K562 (cell line): ENCODE measurements around the gene WDR70. TPM values are rescaled to one million over a fixed set of nuclear protein-coding genes. Genes with fewer than 3 reads are reported as not detected.

Source experiments
- ATAC-seq: fragments of 200-7000 bp; cut with Tn5 transposase; 3 replicates; pipeline ENCODE4 v1.9.1; 2020; ENCODE audit warnings: moderate library complexity
- BruUV-seq: library from RNA; stranded (reverse); fragments of 400-500 nt; replicated peaks from 2 replicates; lab custom pipeline; 2021; lab: Mats Ljungman, UMichigan
- CTCF ChIA-PET: fragments of 300-600 bp; formaldehyde crosslinking; extraction: SDS; loops from one replicate; lab custom pipeline; 2021; ENCODE audit warnings: low intra/inter-chr PET ratio; lab: Yijun Ruan, JAX
- POLR2A ChIA-PET: fragments of 300-600, 350-650 bp; sonication (Branson Sonifier 250); formaldehyde crosslinking; extraction: SDS; loops from one replicate; lab custom pipeline; 2021; ENCODE audit warnings: antibody characterized with exemption, inconsistent platforms; lab: Yijun Ruan, JAX
- DNase-seq, 4 experiments: peaks; one replicate each; pipeline versions ENCODE4 v3.0.0 to v3.0.0-alpha.2; 2011 to 2018; ENCODE audit warnings: low spot score in 3 of 4, mixed read lengths in 3 of 4; ENCODE audit errors: extremely low read depth in 1 of 4
- FAIRE-seq: peaks from 2 replicates; lab custom pipeline; 2011; peaks lifted over from hg19 to GRCh38; lab: Jason Lieb, UNC
- H2AFZ ChIP-seq: 2 replicates; pipeline ENCODE4 v1.6.0; 2011; ENCODE audit warnings: low read depth, low read length, control low read depth, inconsistent platforms
- H3K27ac ChIP-seq: fragments of 200-600 bp; 3 replicates; pipeline ENCODE4 v1.8.0; 2011; ENCODE audit warnings: low read depth, mild to moderate bottlenecking, control low read depth, inconsistent platforms, low read length, moderate library complexity, mixed read lengths; ENCODE audit errors: extremely low read depth
- H3K27me3 ChIP-seq, 2 experiments: fragments of 300-600 bp in 1 of 2; 2 replicates in 1 of 2; 3 replicates in 1 of 2; pipeline versions ENCODE4 v1.6.0 to v1.8.0; 2011; ENCODE audit warnings: inconsistent platforms in 2 of 2, low read length in 2 of 2, mild to moderate bottlenecking in 1 of 2, mixed read lengths in 1 of 2, moderate library complexity in 1 of 2; ENCODE audit not compliant: control insufficient read depth in 2 of 2, insufficient read depth in 2 of 2
- H3K36me3 ChIP-seq: fragments of 300-600 bp; 3 replicates; pipeline ENCODE4 v1.8.0; 2011; ENCODE audit warnings: mild to moderate bottlenecking, low read length, inconsistent platforms; ENCODE audit not compliant: control insufficient read depth, insufficient read depth
- H3K4me1 ChIP-seq, 2 experiments: fragments of 200-600 bp in 1 of 2; replicated peaks in 1 of 2; 2 replicates in 1 of 2; 3 replicates in 1 of 2; pipeline versions ENCODE4 v1.5.1 to v1.8.0; 2011; ENCODE audit warnings: inconsistent platforms in 2 of 2, low read length in 2 of 2, mild to moderate bottlenecking in 1 of 2, mixed read lengths in 1 of 2, moderate library complexity in 1 of 2; ENCODE audit not compliant: control insufficient read depth in 2 of 2, insufficient read depth in 2 of 2
- H3K4me2 ChIP-seq: 2 replicates; pipeline ENCODE4 v1.6.1; 2011; ENCODE audit warnings: low read length, control low read depth, inconsistent platforms, mixed read lengths; ENCODE audit not compliant: insufficient read depth
- H3K4me3 ChIP-seq: fragments of 200-600 bp; sonication (generic), shearing (Covaris generic); 2 replicates; pipeline ENCODE4 v1.5.1; 2016; ENCODE audit warnings: control low read depth, inconsistent platforms
- H3K79me2 ChIP-seq: fragments of 200-600 bp; 3 replicates; pipeline ENCODE4 v1.8.0; 2011; ENCODE audit warnings: low read length, inconsistent platforms; ENCODE audit not compliant: control insufficient read depth, insufficient read depth
- H3K9ac ChIP-seq, 2 experiments: 2 replicates each; pipeline versions ENCODE4 v1.6.0 to v1.6.1; 2011; ENCODE audit warnings: low read depth in 2 of 2, low read length in 2 of 2, control low read depth in 1 of 2, inconsistent platforms in 1 of 2, mild to moderate bottlenecking in 1 of 2, mixed read lengths in 1 of 2; ENCODE audit not compliant: insufficient read depth in 1 of 2
- H3K9me1 ChIP-seq: one replicate; pipeline ENCODE4 v1.6.0; 2011; ENCODE audit warnings: inconsistent platforms, mild to moderate bottlenecking, low read length, moderate library complexity; ENCODE audit not compliant: control insufficient read depth, insufficient read depth
- H3K9me3 ChIP-seq: replicated peaks from 2 replicates; pipeline ENCODE4 v1.5.1; 2011; ENCODE audit warnings: low read depth, low read length, inconsistent platforms; ENCODE audit not compliant: control insufficient read depth, insufficient read depth
- H4K20me1 ChIP-seq: replicated peaks from 2 replicates; pipeline ENCODE4 v1.6.1; 2011; ENCODE audit warnings: low read length, inconsistent platforms, mixed read lengths; ENCODE audit not compliant: control insufficient read depth, insufficient read depth
- BACH1 ChIP-seq: fragments of 200-800 bp; sonication (Bioruptor generic); IDR thresholded peaks from 2 replicates; pipeline ENCODE4 v1.6.1; 2016; ENCODE audit warnings: missing genetic modification characterization, missing compliant biosample characterization
- CBFB ChIP-seq: sonication (generic); formaldehyde crosslinking; IDR thresholded peaks from 2 replicates; pipeline ENCODE4 v1.4.0; 2020; ENCODE audit warnings: mild to moderate bottlenecking, missing genetic modification reagents
- ETV6 ChIP-seq, 3 experiments: fragments of 150-350 bp in 1 of 3; sonication (generic) in 1 of 3; formaldehyde crosslinking in 1 of 3; IDR thresholded peaks; 2 replicates each; pipeline versions ENCODE4 v1.6.1 to v1.8.0; 2014 to 2022; ENCODE audit warnings: borderline replicate concordance in 2 of 3, low read depth in 2 of 3, antibody characterized with exemption in 1 of 3, low read length in 1 of 3, mild to moderate bottlenecking in 1 of 3, missing genetic modification reagents in 1 of 3
- EWSR1 ChIP-seq: fragments of 450-650 bp; IDR thresholded peaks from 2 replicates; pipeline ENCODE4 v1.6.1; 2018; ENCODE audit warnings: borderline replicate concordance, mild to moderate bottlenecking, low read depth, moderate library complexity; ENCODE audit not compliant: partially characterized antibody
- HMG20A ChIP-seq: fragments of 450-650 bp; formaldehyde crosslinking; conservative IDR thresholded peaks from 2 replicates; pipeline ENCODE4 v1.4.0; 2020; ENCODE audit warnings: mild to moderate bottlenecking, mixed read lengths
- MAFK ChIP-seq: IDR thresholded peaks from 2 replicates; pipeline ENCODE4 v1.6.1; 2011; ENCODE audit warnings: low read length, improper control_type of control experiment
- RBM22 ChIP-seq: fragments of 200-400 bp; formaldehyde crosslinking; IDR thresholded peaks from 2 replicates; pipeline ENCODE4 v1.6.1; 2018; ENCODE audit warnings: low read length, low read depth; ENCODE audit not compliant: poor library complexity, severe bottlenecking
- SNRNP70 ChIP-seq: fragments of 200-400 bp; formaldehyde crosslinking; optimal IDR thresholded peaks from 2 replicates; pipeline ENCODE3; 2017; ENCODE audit warnings: low read depth, low read length
- TEAD1 ChIP-seq, 2 experiments: fragments of 450-650 bp in 1 of 2; sonication (generic) in 1 of 2; formaldehyde crosslinking; IDR thresholded peaks; 2 replicates each; pipeline versions ENCODE4 v1.4.0 to v1.8.0; 2020 to 2022; ENCODE audit warnings: mild to moderate bottlenecking in 2 of 2, missing genetic modification reagents in 1 of 2
- U2AF2 ChIP-seq: fragments of 200-400 bp; formaldehyde crosslinking; optimal IDR thresholded peaks from 2 replicates; pipeline ENCODE3; 2017; ENCODE audit warnings: low read depth, mild to moderate bottlenecking, low read length
- VEZF1 ChIP-seq: fragments of 200-800 bp; sonication (Bioruptor generic); IDR thresholded peaks from 2 replicates; pipeline ENCODE4 v1.6.1; 2017; ENCODE audit warnings: missing genetic modification characterization, missing compliant biosample characterization
- ZNF232 ChIP-seq: sonication (generic); formaldehyde crosslinking; IDR thresholded peaks from 2 replicates; pipeline ENCODE4 v1.8.0; 2022; ENCODE audit warnings: mild to moderate bottlenecking, missing genetic modification reagents
- ZNF354B ChIP-seq: fragments of 250-450 bp; sonication (Bioruptor Pico); IDR thresholded peaks from 2 replicates; pipeline ENCODE4 v1.4.0; 2020
- WGBS: fragments of 100-300 bp; shearing (Covaris generic); methylation state at CpG from one replicate; pipeline ENCODE4 v1.1.6; 2016; ENCODE audit warnings: low coverage, mixed read lengths; ENCODE audit not compliant: insufficient coverage; ENCODE audit errors: missing lambda C conversion rate; 5-methylcytosine and 5-hydroxymethylcytosine counted together
- in situ Hi-C: fragments of 300-500 bp; cut with MboI; formaldehyde crosslinking; loops from 4 replicates; pipeline ENCODE4 v1.15.0; 2018; ENCODE audit warnings: inconsistent platforms, mixed read lengths
- intact Hi-C: fragments of 100-400 bp; cut with micrococcal nuclease; formaldehyde crosslinking; loops from 2 replicates; pipeline ENCODE4 v1.14.2; 2022
- polyA plus RNA-seq, 8 experiments: library from polyadenylated mRNA; depleted of rRNA in 4 of 8; stranded (reverse) in 5 of 8; unstranded in 3 of 8; fragments of >200 nt; fragmentation: Nextera tagmentation in 2 of 8; fragmentation: Illumina TruSeq in 1 of 8; extraction: Ambion mirVana in 2 of 8; extraction: Trizol in 1 of 8; gene quantifications; 2 replicates each; pipeline versions ENCODE4 v1.2.1 to v1.2.3, GENCODE V29; 2011 to 2014; ENCODE audit warnings: inconsistent platforms in 1 of 8, missing spikeins in 1 of 8
- total RNA-seq, 7 experiments: library from RNA; depleted of rRNA in 6 of 7; stranded (reverse); fragments of >200 nt in 6 of 7; fragmentation: Illumina TruSeq in 2 of 7; extraction: Trizol in 2 of 7; gene quantifications; 2 replicates each; pipeline versions ENCODE4 v1.2.1 to v1.2.3, GENCODE V29; 2011 to 2021; ENCODE audit warnings: low replicate concordance in 1 of 7
- TF ChIP-seq, protein P1 (sequence below): fragments of 450-650 bp; formaldehyde crosslinking; IDR thresholded peaks from 2 replicates; pipeline ENCODE4 v1.4.0; 2020; ENCODE audit warnings: mild to moderate bottlenecking, mixed read lengths

WDR70 gene
- total and polyA plus RNA-seq, 9 of the 15 experiments (the other 6 are each of a cell fraction or from before 2014, with no cell fraction given), result 16.8 to 46.6 (median 38.8) TPM

DNA sequence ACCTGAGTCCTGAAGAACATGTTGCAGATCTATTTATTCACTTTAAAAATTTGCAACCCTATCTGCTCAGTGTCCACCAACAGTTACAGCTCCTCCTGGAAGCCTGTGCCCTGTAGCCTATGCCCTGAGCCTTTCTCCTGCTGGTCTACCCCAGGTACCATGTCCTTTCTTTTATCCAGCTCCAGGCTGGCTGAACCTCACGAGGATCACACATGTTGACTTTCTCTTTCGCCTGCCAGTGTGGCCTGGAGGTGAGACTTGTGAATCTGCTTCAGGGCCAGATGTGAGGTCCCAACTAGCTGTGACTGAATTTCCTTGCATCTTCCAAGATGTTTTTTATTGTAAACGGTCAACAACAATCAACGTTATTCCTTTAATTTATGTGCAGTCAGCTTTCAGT is 390.0 kb downstream of the WDR70 start:
- no peaks in the 10 kb centered on the region for H3K9me3 ChIP-seq
- 1% methylated on average over 4 of the region's 4 CpGs for WGBS
- no peak overlapping the region for H3K4me2 ChIP-seq
- intact Hi-C loops (no loop called here), in situ Hi-C loops (no loop called here)
- TF ChIP-seq ETV6 (IDR thresholded peaks at IDR 0.05; ENCODE audit: borderline replicate concordance in 1 of 2, low read depth in 2 of 2, low read length in 1 of 2), result no peak
- TF ChIP-seq ETV6 (CRISPR knock-in tag; IDR thresholded peaks at IDR 0.05; ENCODE audit: borderline replicate concordance), result no peak
- TF ChIP-seq EWSR1, result no peak
- no peak for TF ChIP-seq CBFB
- TF ChIP-seq, protein P1, sequence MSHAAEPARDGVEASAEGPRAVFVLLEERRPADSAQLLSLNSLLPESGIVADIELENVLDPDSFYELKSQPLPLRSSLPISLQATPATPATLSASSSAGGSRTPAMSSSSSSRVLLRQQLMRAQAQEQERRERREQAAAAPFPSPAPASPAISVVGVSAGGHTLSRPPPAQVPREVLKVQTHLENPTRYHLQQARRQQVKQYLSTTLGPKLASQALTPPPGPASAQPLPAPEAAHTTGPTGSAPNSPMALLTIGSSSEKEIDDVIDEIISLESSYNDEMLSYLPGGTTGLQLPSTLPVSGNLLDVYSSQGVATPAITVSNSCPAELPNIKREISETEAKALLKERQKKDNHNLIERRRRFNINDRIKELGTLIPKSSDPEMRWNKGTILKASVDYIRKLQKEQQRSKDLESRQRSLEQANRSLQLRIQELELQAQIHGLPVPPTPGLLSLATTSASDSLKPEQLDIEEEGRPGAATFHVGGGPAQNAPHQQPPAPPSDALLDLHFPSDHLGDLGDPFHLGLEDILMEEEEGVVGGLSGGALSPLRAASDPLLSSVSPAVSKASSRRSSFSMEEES, result no peak
- no peak for TF ChIP-seq VEZF1
- no peak for TF ChIP-seq ZNF232
- TF ChIP-seq SNRNP70, result no peak
- TF ChIP-seq TEAD1 (CRISPR knock-in tag; IDR thresholded peaks at IDR 0.05), result no peak
- no peak for TF ChIP-seq BACH1 (tag)
- TF ChIP-seq RBM22, result no peak
- TF ChIP-seq MAFK, result no peak
- no peak for TF ChIP-seq HMG20A (CRISPR knock-in tag)
- no peak for TF ChIP-seq ZNF354B (CRISPR knock-in tag)
- no peak for TF ChIP-seq U2AF2
- DNase-seq (no peak), FAIRE-seq (no peak), ATAC-seq (no peak)
- no peak overlapping the region for H2AFZ ChIP-seq
- no peaks in the 10 kb centered on the region for H3K4me1 ChIP-seq
- no TSS peak for BruUV-seq
- H3K79me2 ChIP-seq, result no peaks in the 10 kb centered on the region
- H4K20me1 ChIP-seq, result no peaks in the 10 kb centered on the region
- H3K36me3 ChIP-seq, result no peaks in the 10 kb centered on the region
- ChIA-PET POLR2A (no interaction called here), CTCF (no interaction called here)
- no peak overlapping the region for H3K27ac ChIP-seq
- no peaks in the 10 kb centered on the region; a peak in 1 of 5 replicates for H3K27me3 ChIP-seq
- H3K9ac ChIP-seq, result no peak overlapping the region
- no peak overlapping the region for H3K4me3 ChIP-seq
- no peaks in the 10 kb centered on the region for H3K9me1 ChIP-seq
